HG03558 (cell line): ENCODE results near the gene CD1B.
A peak's percentile ranks its signal among the peaks of the same experiment; 100 is the strongest.
"Not testable (repeated sequence)": the region's sequence is repeated elsewhere in the genome, so short reads cannot be mapped to it uniquely, and the experiment has no call there.

ENCODE experiments used
- ATAC-seq: cut with Tn5 transposase; IDR thresholded peaks from one replicate; pipeline ENCODE4 v1.9.1; 2021; ENCODE audit warnings: moderate number of reproducible peaks; ENCODE audit not compliant: unreplicated experiment; ENCODE audit errors: extremely low read depth

The CD1B gene

GRCh38 chr1:158329733-158330132 is 1.6 kb downstream of the CD1B start:
- no peak for ATAC-seq

GRCh38 chr1:158329300-158329699 is 2.0 kb downstream of the CD1B start:
- no peak for ATAC-seq

GRCh38 chr1:158328426-158328825 is 2.9 kb downstream of the CD1B start:
- ATAC-seq, result no peak

GRCh38 chr1:158327481-158327880 is 3.9 kb downstream of the CD1B start:
- no peak for ATAC-seq

GRCh38 chr1:158324395-158324794 is 6.9 kb downstream of the CD1B start:
- no peak for ATAC-seq

GRCh38 chr1:158323866-158324265 is 7.5 kb downstream of the CD1B start:
- ATAC-seq, result no peak

GRCh38 chr1:158311066-158311465 is 20.3 kb downstream of the CD1B start:
- ATAC-seq, result no peak

- no peak for ATAC-seq
These were observed 20.7 kb downstream of the CD1B start for GRCh38 chr1:158310623-158311022.

GRCh38 chr1:158295791-158296190 is 35.5 kb downstream of the CD1B start:
- no peak for ATAC-seq

GRCh38 chr1:158290321-158290844 is 40.9 kb downstream of the CD1B start:
- ATAC-seq, result no peak

- ATAC-seq, result no peak
These were observed 41.5 kb downstream of the CD1B start, which contains the start of gene CD1C for GRCh38 chr1:158289811-158290210. CD1C (plus strand) TSS chr1:158289923; CDS start chr1:158290065, 142 bp downstream.

GRCh38 chr1:158286941-158287346 is 44.4 kb downstream of the CD1B start:
- no peak for ATAC-seq

- no peak for ATAC-seq
These were observed 44.8 kb downstream of the CD1B start for GRCh38 chr1:158286487-158286886.

- ATAC-seq, result peak; percentile 55
These were observed 45.5 kb downstream of the CD1B start for GRCh38 chr1:158285756-158286241.

GRCh38 chr1:158283965-158284364 is 47.4 kb downstream of the CD1B start:
- peak; percentile 32 for ATAC-seq

- ATAC-seq, result not testable (repeated sequence)
These were observed 48.9 kb downstream of the CD1B start for GRCh38 chr1:158282421-158282820.
